ENCODE data around the gene SEPTIN2. TPM values are rescaled to one million over a fixed set of nuclear protein-coding genes. Genes with fewer than 3 reads are reported as not detected.

SEPTIN2 gene
- total and polyA plus RNA-seq, 2 experiments from 2014 or later = 227 to 393 TPM

DNA sequence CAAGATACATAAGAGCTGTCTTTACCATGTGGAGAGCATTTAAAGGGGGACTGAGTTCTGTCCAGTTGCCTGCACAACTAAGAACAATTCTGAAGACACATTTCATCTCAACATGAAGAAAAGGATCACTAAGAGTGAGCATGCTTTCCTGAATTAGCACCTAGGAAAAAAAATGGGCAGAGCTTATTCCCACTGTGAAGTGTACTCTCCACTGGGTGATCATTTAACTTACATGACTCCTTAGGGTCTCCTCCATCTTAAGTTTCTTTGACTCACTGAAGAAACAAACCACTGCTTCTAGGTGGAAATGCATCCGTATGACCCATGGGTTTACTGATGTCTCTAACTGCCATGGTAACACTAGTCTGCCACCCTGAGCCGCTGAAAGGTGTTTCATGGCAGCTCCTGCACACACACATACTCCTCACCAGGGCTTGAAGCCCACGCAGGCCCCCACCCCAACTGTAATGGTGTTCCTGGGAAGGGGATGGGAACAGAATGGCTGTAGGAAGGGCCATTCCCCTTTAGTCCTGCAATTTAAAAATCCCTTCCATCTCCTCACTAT lies 27.3 kb upstream of the SEPTIN2 start:
- Mint-ChIP-seq H3K4me3 (no peak overlapping the region), H3K27ac (no peak overlapping the region), H3K4me1 (peaks cover 5% of the 10 kb centered on the region; the same call in 2 of the 3 replicates), H3K9me3 (no peaks in the 10 kb centered on the region), H3K36me3 (ENCODE audit: low read depth) (peaks cover 4% of the 10 kb centered on the region; the same call in 1 of the 3 replicates), H3K27me3 (ENCODE audit: insufficient read depth, low read depth, poor library complexity) (no peaks in the 10 kb centered on the region)
- Histone ChIP-seq H2AFZ (no peak overlapping the region), H3K9me2 (ENCODE audit: insufficient read depth) (no peaks in the 10 kb centered on the region), H3K4me3 (no peak overlapping the region), H3F3A (replicated peaks; ENCODE audit: low read depth) (no peaks in the 10 kb centered on the region), H4K20me1 (replicated peaks; ENCODE audit: insufficient read depth) (peaks cover 82% of the 10 kb centered on the region), H3K4me1 (ENCODE audit: insufficient read depth) (no peaks in the 10 kb centered on the region; the same call in none of the 2 replicates), H3K27ac (ENCODE audit: low read depth) (no peak overlapping the region), H3K79me2 (replicated peaks; ENCODE audit: insufficient read depth) (peaks cover 100% of the 10 kb centered on the region), H3K36me3 (ENCODE audit: insufficient read depth) (0 out of 2 replicates have a peak, but pooled peaks cover 5% of the 10 kb centered on the region), H3K27me3 (ENCODE audit: insufficient read depth) (no peaks in the 10 kb centered on the region), H3K4me2 (no peak overlapping the region)
- DNase-seq (ENCODE audit: low spot score) = no peak
- no peak for TF ChIP-seq EZH2phosphoT487 (IDR thresholded peaks at IDR 0.05; ENCODE audit: unreplicated experiment)
- TF ChIP-seq, protein P1, sequence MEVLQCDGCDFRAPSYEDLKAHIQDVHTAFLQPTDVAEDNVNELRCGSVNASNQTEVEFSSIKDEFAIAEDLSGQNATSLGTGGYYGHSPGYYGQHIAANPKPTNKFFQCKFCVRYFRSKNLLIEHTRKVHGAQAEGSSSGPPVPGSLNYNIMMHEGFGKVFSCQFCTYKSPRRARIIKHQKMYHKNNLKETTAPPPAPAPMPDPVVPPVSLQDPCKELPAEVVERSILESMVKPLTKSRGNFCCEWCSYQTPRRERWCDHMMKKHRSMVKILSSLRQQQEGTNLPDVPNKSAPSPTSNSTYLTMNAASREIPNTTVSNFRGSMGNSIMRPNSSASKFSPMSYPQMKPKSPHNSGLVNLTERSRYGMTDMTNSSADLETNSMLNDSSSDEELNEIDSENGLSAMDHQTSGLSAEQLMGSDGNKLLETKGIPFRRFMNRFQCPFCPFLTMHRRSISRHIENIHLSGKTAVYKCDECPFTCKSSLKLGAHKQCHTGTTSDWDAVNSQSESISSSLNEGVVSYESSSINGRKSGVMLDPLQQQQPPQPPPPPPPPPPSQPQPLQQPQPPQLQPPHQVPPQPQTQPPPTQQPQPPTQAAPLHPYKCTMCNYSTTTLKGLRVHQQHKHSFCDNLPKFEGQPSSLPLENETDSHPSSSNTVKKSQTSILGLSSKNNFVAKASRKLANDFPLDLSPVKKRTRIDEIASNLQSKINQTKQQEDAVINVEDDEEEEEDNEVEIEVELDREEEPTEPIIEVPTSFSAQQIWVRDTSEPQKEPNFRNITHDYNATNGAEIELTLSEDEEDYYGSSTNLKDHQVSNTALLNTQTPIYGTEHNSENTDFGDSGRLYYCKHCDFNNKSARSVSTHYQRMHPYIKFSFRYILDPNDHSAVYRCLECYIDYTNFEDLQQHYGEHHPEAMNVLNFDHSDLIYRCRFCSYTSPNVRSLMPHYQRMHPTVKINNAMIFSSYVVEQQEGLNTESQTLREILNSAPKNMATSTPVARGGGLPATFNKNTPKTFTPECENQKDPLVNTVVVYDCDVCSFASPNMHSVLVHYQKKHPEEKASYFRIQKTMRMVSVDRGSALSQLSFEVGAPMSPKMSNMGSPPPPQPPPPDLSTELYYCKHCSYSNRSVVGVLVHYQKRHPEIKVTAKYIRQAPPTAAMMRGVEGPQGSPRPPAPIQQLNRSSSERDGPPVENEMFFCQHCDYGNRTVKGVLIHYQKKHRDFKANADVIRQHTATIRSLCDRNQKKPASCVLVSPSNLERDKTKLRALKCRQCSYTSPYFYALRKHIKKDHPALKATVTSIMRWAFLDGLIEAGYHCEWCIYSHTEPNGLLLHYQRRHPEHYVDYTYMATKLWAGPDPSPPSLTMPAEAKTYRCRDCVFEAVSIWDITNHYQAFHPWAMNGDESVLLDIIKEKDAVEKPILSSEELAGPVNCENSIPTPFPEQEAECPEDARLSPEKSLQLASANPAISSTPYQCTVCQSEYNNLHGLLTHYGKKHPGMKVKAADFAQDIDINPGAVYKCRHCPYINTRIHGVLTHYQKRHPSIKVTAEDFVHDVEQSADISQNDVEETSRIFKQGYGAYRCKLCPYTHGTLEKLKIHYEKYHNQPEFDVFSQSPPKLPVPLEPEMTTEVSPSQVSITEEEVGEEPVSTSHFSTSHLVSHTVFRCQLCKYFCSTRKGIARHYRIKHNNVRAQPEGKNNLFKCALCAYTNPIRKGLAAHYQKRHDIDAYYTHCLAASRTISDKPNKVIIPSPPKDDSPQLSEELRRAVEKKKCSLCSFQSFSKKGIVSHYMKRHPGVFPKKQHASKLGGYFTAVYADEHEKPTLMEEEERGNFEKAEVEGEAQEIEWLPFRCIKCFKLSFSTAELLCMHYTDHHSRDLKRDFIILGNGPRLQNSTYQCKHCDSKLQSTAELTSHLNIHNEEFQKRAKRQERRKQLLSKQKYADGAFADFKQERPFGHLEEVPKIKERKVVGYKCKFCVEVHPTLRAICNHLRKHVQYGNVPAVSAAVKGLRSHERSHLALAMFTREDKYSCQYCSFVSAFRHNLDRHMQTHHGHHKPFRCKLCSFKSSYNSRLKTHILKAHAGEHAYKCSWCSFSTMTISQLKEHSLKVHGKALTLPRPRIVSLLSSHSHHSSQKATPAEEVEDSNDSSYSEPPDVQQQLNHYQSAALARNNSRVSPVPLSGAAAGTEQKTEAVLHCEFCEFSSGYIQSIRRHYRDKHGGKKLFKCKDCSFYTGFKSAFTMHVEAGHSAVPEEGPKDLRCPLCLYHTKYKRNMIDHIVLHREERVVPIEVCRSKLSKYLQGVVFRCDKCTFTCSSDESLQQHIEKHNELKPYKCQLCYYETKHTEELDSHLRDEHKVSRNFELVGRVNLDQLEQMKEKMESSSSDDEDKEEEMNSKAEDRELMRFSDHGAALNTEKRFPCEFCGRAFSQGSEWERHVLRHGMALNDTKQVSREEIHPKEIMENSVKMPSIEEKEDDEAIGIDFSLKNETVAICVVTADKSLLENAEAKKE (CRISPR knock-in tag; IDR thresholded peaks at IDR 0.05) = no peak
- no peak for TF ChIP-seq CREB1 (CRISPR knock-in tag; IDR thresholded peaks at IDR 0.05; ENCODE audit: low read depth)
- no peak for TF ChIP-seq EZH2 (IDR thresholded peaks at IDR 0.05; ENCODE audit: low read depth, unreplicated experiment)
- no peak for TF ChIP-seq ZNF331 (CRISPR knock-in tag; IDR thresholded peaks at IDR 0.05; ENCODE audit: low read depth)
- TF ChIP-seq, protein P2, sequence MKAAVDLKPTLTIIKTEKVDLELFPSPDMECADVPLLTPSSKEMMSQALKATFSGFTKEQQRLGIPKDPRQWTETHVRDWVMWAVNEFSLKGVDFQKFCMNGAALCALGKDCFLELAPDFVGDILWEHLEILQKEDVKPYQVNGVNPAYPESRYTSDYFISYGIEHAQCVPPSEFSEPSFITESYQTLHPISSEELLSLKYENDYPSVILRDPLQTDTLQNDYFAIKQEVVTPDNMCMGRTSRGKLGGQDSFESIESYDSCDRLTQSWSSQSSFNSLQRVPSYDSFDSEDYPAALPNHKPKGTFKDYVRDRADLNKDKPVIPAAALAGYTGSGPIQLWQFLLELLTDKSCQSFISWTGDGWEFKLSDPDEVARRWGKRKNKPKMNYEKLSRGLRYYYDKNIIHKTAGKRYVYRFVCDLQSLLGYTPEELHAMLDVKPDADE (IDR thresholded peaks at IDR 0.05) = no peak
- TF ChIP-seq, protein P3, sequence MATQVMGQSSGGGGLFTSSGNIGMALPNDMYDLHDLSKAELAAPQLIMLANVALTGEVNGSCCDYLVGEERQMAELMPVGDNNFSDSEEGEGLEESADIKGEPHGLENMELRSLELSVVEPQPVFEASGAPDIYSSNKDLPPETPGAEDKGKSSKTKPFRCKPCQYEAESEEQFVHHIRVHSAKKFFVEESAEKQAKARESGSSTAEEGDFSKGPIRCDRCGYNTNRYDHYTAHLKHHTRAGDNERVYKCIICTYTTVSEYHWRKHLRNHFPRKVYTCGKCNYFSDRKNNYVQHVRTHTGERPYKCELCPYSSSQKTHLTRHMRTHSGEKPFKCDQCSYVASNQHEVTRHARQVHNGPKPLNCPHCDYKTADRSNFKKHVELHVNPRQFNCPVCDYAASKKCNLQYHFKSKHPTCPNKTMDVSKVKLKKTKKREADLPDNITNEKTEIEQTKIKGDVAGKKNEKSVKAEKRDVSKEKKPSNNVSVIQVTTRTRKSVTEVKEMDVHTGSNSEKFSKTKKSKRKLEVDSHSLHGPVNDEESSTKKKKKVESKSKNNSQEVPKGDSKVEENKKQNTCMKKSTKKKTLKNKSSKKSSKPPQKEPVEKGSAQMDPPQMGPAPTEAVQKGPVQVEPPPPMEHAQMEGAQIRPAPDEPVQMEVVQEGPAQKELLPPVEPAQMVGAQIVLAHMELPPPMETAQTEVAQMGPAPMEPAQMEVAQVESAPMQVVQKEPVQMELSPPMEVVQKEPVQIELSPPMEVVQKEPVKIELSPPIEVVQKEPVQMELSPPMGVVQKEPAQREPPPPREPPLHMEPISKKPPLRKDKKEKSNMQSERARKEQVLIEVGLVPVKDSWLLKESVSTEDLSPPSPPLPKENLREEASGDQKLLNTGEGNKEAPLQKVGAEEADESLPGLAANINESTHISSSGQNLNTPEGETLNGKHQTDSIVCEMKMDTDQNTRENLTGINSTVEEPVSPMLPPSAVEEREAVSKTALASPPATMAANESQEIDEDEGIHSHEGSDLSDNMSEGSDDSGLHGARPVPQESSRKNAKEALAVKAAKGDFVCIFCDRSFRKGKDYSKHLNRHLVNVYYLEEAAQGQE (IDR thresholded peaks at IDR 0.05; ENCODE audit: unreplicated experiment) = no peak
- TF ChIP-seq CTCF (conservative IDR thresholded peaks at IDR 0.05; ENCODE audit: low read depth in 2 of 2) = no peak
- no peak for TF ChIP-seq STAT1 (IDR thresholded peaks at IDR 0.05; ENCODE audit: unreplicated experiment)
- no peak for TF ChIP-seq NANOG (IDR thresholded peaks at IDR 0.05; ENCODE audit: borderline replicate concordance)
- no peak for TF ChIP-seq ZNF114 (CRISPR knock-in tag; IDR thresholded peaks at IDR 0.05)
- no peak for TF ChIP-seq JUNB (IDR thresholded peaks at IDR 0.05; ENCODE audit: unreplicated experiment)
- no peak for TF ChIP-seq POLR2AphosphoS5 (IDR thresholded peaks at IDR 0.05; ENCODE audit: low read depth)
- no peak for ATAC-seq

Measured in GM23338 (cell line).